Measurements from ENCODE around the gene THAP7.

DNA sequence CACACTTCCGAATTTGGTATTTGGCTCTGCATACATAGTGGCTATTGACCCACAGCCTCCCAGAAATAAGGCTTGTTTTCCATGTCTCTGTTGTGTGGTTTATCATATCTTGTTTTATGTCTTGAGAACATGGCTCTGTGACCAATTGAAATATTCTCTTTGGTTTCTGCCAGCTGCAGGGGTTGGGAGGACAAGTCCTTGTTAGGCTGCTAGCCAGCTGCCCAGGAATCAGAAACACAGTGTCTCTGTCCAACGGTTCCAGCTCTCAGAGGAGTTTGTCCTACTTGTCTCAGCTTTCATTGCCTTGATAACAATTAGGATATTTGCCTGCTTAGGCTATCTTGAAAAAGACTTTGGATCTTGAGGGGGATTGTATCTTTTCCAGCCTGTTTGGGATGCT is 36.5 kb upstream of the THAP7 start:
- TF ChIP-seq GABPB1 (CRISPR knock-in tag; IDR thresholded peaks at IDR 0.05) = no peak
- TF ChIP-seq, protein P1, sequence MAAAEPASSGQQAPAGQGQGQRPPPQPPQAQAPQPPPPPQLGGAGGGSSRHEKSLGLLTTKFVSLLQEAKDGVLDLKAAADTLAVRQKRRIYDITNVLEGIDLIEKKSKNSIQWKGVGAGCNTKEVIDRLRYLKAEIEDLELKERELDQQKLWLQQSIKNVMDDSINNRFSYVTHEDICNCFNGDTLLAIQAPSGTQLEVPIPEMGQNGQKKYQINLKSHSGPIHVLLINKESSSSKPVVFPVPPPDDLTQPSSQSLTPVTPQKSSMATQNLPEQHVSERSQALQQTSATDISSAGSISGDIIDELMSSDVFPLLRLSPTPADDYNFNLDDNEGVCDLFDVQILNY (CRISPR knock-in tag; IDR thresholded peaks at IDR 0.05) = no peak
- TF ChIP-seq, protein P2, sequence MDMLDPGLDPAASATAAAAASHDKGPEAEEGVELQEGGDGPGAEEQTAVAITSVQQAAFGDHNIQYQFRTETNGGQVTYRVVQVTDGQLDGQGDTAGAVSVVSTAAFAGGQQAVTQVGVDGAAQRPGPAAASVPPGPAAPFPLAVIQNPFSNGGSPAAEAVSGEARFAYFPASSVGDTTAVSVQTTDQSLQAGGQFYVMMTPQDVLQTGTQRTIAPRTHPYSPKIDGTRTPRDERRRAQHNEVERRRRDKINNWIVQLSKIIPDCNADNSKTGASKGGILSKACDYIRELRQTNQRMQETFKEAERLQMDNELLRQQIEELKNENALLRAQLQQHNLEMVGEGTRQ (CRISPR knock-in tag; IDR thresholded peaks at IDR 0.05) = no peak
- TF ChIP-seq ZNF263 (CRISPR knock-in tag; IDR thresholded peaks at IDR 0.05; ENCODE audit: low read depth) = no peak
- TF ChIP-seq, protein P3, sequence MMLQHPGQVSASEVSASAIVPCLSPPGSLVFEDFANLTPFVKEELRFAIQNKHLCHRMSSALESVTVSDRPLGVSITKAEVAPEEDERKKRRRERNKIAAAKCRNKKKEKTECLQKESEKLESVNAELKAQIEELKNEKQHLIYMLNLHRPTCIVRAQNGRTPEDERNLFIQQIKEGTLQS (CRISPR knock-in tag; conservative IDR thresholded peaks at IDR 0.05) = no peak
- TF ChIP-seq ETV6 (CRISPR knock-in tag; IDR thresholded peaks at IDR 0.05) = no peak
- TF ChIP-seq, protein P4, sequence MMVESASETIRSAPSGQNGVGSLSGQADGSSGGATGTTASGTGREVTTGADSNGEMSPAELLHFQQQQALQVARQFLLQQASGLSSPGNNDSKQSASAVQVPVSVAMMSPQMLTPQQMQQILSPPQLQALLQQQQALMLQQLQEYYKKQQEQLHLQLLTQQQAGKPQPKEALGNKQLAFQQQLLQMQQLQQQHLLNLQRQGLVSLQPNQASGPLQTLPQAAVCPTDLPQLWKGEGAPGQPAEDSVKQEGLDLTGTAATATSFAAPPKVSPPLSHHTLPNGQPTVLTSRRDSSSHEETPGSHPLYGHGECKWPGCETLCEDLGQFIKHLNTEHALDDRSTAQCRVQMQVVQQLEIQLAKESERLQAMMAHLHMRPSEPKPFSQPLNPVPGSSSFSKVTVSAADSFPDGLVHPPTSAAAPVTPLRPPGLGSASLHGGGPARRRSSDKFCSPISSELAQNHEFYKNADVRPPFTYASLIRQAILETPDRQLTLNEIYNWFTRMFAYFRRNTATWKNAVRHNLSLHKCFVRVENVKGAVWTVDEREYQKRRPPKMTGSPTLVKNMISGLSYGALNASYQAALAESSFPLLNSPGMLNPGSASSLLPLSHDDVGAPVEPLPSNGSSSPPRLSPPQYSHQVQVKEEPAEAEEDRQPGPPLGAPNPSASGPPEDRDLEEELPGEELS (CRISPR knock-in tag; IDR thresholded peaks at IDR 0.05) = no peak
- TF ChIP-seq, protein P5, sequence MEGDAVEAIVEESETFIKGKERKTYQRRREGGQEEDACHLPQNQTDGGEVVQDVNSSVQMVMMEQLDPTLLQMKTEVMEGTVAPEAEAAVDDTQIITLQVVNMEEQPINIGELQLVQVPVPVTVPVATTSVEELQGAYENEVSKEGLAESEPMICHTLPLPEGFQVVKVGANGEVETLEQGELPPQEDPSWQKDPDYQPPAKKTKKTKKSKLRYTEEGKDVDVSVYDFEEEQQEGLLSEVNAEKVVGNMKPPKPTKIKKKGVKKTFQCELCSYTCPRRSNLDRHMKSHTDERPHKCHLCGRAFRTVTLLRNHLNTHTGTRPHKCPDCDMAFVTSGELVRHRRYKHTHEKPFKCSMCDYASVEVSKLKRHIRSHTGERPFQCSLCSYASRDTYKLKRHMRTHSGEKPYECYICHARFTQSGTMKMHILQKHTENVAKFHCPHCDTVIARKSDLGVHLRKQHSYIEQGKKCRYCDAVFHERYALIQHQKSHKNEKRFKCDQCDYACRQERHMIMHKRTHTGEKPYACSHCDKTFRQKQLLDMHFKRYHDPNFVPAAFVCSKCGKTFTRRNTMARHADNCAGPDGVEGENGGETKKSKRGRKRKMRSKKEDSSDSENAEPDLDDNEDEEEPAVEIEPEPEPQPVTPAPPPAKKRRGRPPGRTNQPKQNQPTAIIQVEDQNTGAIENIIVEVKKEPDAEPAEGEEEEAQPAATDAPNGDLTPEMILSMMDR (IDR thresholded peaks at IDR 0.05) = no peak

Measured in WTC11 (cell line).